Measurements from ENCODE around the gene NACA2. TPM values are rescaled to one million over a fixed set of nuclear protein-coding genes. Genes with fewer than 3 reads are reported as not detected.

NACA2 gene
- polyA plus RNA-seq, 1 donor (not counting 4 experiments of a cell fraction or from before 2014, with no cell fraction given) = 0.79 TPM

- dilution Hi-C loops (cut with MboI; ENCODE audit: extremely low pct_ligation_motif_present, low sequenced_read_pairs) = no loop called here
- H4K20me1 ChIP-seq (ENCODE audit: control insufficient read depth, extremely low read depth, insufficient read depth, low read length) = no peaks in the 10 kb centered on the region
- H3K27ac ChIP-seq (ENCODE audit: control insufficient read depth, insufficient read depth, low read length) = no peak overlapping the region
- no peaks in the 10 kb centered on the region for H3K9me3 ChIP-seq (ENCODE audit: control insufficient read depth, low read depth, low read length)
- no peak overlapping the region for H2AFZ ChIP-seq (ENCODE audit: control insufficient read depth, low read length)
- FAIRE-seq = no peak
- H3K27me3 ChIP-seq (ENCODE audit: control insufficient read depth, extremely low read depth, insufficient read depth, low read length) = no peaks in the 10 kb centered on the region
- no peak for TF ChIP-seq EZH2 (IDR thresholded peaks at IDR 0.05; ENCODE audit: low read length)
- TF ChIP-seq, protein P1, sequence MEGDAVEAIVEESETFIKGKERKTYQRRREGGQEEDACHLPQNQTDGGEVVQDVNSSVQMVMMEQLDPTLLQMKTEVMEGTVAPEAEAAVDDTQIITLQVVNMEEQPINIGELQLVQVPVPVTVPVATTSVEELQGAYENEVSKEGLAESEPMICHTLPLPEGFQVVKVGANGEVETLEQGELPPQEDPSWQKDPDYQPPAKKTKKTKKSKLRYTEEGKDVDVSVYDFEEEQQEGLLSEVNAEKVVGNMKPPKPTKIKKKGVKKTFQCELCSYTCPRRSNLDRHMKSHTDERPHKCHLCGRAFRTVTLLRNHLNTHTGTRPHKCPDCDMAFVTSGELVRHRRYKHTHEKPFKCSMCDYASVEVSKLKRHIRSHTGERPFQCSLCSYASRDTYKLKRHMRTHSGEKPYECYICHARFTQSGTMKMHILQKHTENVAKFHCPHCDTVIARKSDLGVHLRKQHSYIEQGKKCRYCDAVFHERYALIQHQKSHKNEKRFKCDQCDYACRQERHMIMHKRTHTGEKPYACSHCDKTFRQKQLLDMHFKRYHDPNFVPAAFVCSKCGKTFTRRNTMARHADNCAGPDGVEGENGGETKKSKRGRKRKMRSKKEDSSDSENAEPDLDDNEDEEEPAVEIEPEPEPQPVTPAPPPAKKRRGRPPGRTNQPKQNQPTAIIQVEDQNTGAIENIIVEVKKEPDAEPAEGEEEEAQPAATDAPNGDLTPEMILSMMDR (optimal IDR thresholded peaks at IDR 0.05 in 1 of 3, IDR thresholded peaks at IDR 0.05 in 1 of 3, conservative IDR thresholded peaks at IDR 0.05 in 1 of 3; ENCODE audit: extremely low read depth in 1 of 3, insufficient read depth in 2 of 3, low read length in 3 of 3) = no peak
- no peak overlapping the region for H3K4me3 ChIP-seq (ENCODE audit: control insufficient read depth in 2 of 3, extremely low read depth in 1 of 3, insufficient read depth in 2 of 3, low read depth in 1 of 3, low read length in 3 of 3)
- no peak overlapping the region for H3K9ac ChIP-seq (ENCODE audit: control insufficient read depth, extremely low read depth, insufficient read depth, low read length)
- H3K4me1 ChIP-seq (ENCODE audit: control insufficient read depth, extremely low read depth, insufficient read depth, low read length) = no peaks in the 10 kb centered on the region
- no peaks in the 10 kb centered on the region for H3K9me1 ChIP-seq (ENCODE audit: control insufficient read depth, extremely low read depth, insufficient read depth, low read length)
- no peaks in the 10 kb centered on the region for H3K36me3 ChIP-seq (ENCODE audit: control insufficient read depth in 2 of 2, extremely low read depth in 1 of 2, insufficient read depth in 2 of 2, low read length in 2 of 2)
- H3K4me2 ChIP-seq (ENCODE audit: control insufficient read depth, extremely low read depth, insufficient read depth, low read depth, low read length) = no peak overlapping the region
- no peak for DNase-seq (ENCODE audit: low read depth, low spot score)
- H3K79me2 ChIP-seq (ENCODE audit: control insufficient read depth, insufficient read depth, low read length) = no peaks in the 10 kb centered on the region
These were observed 34.5 kb upstream of the NACA2 start for GRCh38 chr17:61625564-61625963.

- no peak for DNase-seq (ENCODE audit: low read depth, low spot score)
- no peak for FAIRE-seq
- Histone ChIP-seq H3K27me3 (ENCODE audit: control insufficient read depth, extremely low read depth, insufficient read depth, low read length) (no peaks in the 10 kb centered on the region), H4K20me1 (ENCODE audit: control insufficient read depth, extremely low read depth, insufficient read depth, low read length) (no peaks in the 10 kb centered on the region), H3K9me1 (ENCODE audit: control insufficient read depth, extremely low read depth, insufficient read depth, low read length) (no peaks in the 10 kb centered on the region), H3K4me1 (ENCODE audit: control insufficient read depth, extremely low read depth, insufficient read depth, low read length) (no peaks in the 10 kb centered on the region), H3K79me2 (ENCODE audit: control insufficient read depth, insufficient read depth, low read length) (no peaks in the 10 kb centered on the region), H3K9me3 (ENCODE audit: control insufficient read depth, low read depth, low read length) (no peaks in the 10 kb centered on the region), H3K4me3 (ENCODE audit: control insufficient read depth in 2 of 3, extremely low read depth in 1 of 3, insufficient read depth in 2 of 3, low read depth in 1 of 3, low read length in 3 of 3) (no peak overlapping the region), H3K9ac (ENCODE audit: control insufficient read depth, extremely low read depth, insufficient read depth, low read length) (no peak overlapping the region), H3K36me3 (ENCODE audit: control insufficient read depth in 2 of 2, extremely low read depth in 1 of 2, insufficient read depth in 2 of 2, low read length in 2 of 2) (no peaks in the 10 kb centered on the region), H3K4me2 (ENCODE audit: control insufficient read depth, extremely low read depth, insufficient read depth, low read depth, low read length) (no peak overlapping the region), H2AFZ (ENCODE audit: control insufficient read depth, low read length) (no peak overlapping the region), H3K27ac (ENCODE audit: control insufficient read depth, insufficient read depth, low read length) (no peak overlapping the region)
- no peak for TF ChIP-seq EZH2 (IDR thresholded peaks at IDR 0.05; ENCODE audit: low read length)
- TF ChIP-seq, protein P1 (optimal IDR thresholded peaks at IDR 0.05 in 1 of 3, IDR thresholded peaks at IDR 0.05 in 1 of 3, conservative IDR thresholded peaks at IDR 0.05 in 1 of 3; ENCODE audit: extremely low read depth in 1 of 3, insufficient read depth in 2 of 3, low read length in 3 of 3) = no peak
- dilution Hi-C loops (cut with MboI; ENCODE audit: extremely low pct_ligation_motif_present, low sequenced_read_pairs) = no loop called here
These were observed 33.9 kb upstream of the NACA2 start for GRCh38 chr17:61624951-61625350.

Data from keratinocyte (primary cell).